GM18498 (cell line): Measurements from ENCODE around the gene CACNA2D3.

ENCODE experiments used
- ATAC-seq: cut with Tn5 transposase; IDR thresholded peaks from one replicate; pipeline ENCODE4 v1.9.1; 2021; ENCODE audit warnings: mild to moderate bottlenecking, moderate library complexity; ENCODE audit not compliant: unreplicated experiment

Gene CACNA2D3

GRCh38 chr3:54517424-54517823 lies 395.1 kb downstream of the CACNA2D3 start:
- no peak for ATAC-seq

- ATAC-seq, result no peak
Measured at GRCh38 chr3:54518011-54518675, 395.8 kb downstream of the CACNA2D3 start.

GRCh38 chr3:54519493-54519892 lies 397.1 kb downstream of the CACNA2D3 start:
- no peak for ATAC-seq

DNA sequence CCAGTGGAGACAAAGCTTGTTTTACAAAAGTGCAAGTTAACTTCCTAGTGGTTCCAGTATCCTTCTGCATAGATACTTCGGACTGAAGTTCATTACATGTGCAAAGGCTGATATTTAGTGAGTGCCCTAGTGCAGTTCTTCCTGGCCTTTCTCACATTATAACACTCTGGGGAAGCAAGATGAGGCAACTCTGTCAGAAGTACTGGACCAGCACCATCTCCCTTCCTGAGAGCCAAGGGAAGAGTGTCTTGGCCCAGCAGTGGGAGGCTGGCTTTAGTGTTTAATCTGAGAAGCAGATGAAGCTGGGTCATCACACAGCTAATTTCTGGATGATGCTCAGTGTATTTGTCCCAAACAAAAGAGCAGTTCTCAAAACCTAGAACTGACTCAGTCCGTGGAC lies 397.7 kb downstream of the CACNA2D3 start:
- no peak for ATAC-seq

DNA sequence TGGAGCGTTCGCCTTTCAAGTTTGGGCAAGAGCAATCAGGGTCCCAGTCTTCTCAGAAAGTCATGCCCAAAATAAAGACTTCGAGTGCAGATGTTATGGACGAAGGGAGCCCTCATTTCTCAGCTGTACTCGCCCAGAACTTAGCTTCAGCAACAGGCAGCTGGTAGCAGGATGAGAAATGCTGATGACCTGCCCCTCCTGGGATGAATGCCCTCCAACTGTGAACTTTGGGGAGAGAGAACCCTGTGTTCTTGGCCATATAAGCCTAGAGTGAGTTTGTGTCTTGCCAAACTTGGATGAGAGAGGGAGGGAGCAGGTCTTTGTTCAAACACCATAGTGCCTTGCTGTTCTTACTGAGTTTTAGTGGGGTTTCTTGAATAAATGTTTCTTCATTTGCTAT lies 405.2 kb downstream of the CACNA2D3 start:
- ATAC-seq, result no peak

DNA sequence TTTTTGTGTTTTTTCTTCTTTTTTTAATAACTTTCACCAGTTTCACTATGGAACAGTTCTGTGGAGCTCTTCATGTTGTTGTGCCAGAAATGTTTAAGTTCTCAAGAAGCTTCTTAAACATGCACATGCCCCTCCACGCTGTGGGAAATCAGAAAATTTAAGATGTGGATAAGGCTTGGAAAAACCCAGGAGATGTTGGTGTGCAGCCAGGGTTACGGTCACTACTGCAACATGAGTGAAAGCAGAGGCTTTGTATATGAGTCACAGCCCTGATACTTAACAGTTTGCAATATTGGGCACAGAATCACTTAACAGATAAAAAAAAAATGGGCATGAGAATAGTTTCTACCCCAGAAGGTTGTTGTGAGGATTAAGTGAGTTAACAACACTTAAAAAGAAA lies 405.6 kb downstream of the CACNA2D3 start:
- no peak for ATAC-seq

DNA sequence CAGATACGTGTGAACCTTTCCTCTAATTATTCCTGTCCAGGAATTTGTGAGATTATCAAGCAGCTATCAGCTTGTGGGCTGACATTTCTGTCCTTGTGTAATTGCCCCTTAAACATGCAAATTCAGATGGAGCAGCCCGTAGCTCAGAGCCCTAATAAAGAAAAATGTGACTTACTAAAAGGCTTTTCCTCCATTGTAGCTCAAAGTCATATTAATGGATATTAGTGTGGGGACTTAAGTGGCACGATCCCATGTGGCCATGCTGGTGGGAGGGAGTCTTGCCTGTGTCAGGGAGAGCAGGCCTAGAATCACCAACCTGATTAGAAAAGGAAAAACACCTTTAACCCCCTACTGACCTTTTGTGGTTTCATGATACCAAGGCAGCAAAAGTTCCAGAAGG lies 406.3 kb downstream of the CACNA2D3 start:
- no peak for ATAC-seq

GRCh38 chr3:54530091-54530490 lies 407.7 kb downstream of the CACNA2D3 start:
- ATAC-seq, result no peak

GRCh38 chr3:54530944-54531343 lies 408.6 kb downstream of the CACNA2D3 start:
- no peak for ATAC-seq

DNA sequence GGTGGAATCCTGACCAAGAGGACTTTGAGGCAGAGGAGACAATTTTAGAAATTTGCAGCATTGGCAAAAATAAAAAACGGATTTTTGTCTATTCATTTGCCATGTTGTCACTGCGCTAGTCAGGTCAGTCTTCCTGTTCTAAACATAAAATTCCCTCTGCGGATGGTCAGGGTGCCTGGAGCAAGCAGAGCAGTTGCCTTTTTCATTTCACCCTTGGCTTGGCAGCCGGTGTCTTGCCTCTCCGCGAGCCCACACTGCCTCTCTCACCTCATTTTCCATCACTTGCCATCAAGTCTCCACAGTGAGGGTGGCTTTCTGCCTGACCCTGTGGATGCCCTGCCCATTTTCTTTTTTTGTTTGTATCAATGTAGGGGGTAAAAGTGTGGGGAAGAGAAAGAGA lies 409.4 kb downstream of the CACNA2D3 start:
- ATAC-seq, result no peak

DNA sequence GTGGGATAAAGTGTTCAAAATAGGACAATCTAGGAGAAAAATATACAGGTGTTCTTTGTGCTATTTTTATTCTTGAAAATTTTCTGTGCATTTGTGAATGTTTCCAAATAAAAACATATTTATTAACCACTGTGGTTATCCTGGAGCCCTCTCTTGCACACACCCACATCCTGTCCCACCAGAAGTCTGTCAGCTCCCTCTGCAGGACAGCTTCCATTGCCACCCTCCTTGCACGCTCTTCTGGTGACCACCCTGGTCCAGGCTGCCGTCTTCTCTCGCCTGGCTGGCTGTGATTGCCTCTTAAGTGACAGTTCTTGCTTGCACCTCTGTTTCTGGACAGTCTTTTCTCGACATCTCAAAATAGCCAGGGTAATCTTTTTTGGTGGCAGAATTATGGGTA lies 411.5 kb downstream of the CACNA2D3 start:
- no peak for ATAC-seq

GRCh38 chr3:54535619-54536018 lies 413.3 kb downstream of the CACNA2D3 start:
- no peak for ATAC-seq

DNA sequence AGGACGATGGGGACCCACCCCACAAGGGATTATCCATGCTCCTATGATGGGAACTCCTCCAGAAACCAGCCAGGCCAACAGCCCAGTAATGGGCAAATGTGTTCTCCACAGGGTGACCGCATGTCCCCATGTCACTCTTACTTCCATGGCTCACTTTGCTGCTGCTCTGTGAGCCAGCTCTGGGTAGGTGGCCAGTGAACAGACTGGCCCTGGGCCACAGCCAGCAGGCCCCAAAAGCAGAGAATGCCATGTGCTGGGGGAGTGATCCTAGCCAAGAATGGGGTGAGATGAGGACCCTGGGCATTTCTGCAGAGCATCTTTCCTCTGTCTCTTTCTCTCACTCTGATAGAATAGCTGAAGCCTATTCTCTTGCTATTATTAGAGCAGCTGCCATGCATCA lies 414.1 kb downstream of the CACNA2D3 start:
- ATAC-seq, result no peak

- ATAC-seq, result no peak
Measured at GRCh38 chr3:54537506-54537905, 415.2 kb downstream of the CACNA2D3 start.

DNA sequence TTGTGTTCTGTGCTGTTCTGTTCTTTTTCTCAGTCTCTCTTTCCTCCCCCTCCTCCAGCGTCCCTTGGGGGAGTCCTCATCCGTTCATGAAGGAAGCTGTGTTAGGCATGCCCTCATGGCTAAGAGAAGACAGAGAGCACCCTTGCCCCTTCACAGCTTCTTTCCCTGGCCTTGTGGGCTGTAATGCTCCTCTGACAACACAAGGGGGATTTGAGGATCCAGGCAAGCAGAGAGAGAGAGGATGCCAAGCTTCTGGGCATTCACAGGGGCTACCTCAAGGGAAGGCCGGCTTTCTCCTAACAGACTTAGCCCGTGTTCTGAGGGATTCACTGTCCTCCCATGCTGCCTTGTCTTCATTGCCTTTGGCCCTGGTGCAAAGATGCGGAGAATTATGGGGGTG lies 416.0 kb downstream of the CACNA2D3 start:
- ATAC-seq, result no peak

DNA sequence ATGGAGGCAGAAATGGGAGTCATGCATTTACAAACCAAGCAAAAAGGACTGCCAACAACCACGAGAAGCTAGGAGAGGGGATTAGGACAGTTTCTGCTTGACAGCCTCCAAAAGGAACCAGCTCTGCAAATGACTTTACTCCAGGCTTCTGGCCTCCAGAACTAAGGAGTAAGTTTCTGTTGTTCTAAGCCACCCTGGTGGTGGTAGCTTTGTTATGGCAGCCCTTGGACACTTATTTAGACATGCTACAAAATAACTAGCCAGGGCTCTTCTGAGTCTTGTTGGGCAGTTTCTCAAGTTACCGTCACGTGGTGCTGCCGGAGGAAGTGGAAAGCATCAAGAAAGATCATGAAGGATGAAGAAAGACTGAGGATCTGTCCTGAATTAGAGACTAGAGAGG lies 419.0 kb downstream of the CACNA2D3 start:
- ATAC-seq, result no peak

- no peak for ATAC-seq
Measured at GRCh38 chr3:54543446-54543845, 421.1 kb downstream of the CACNA2D3 start.

DNA sequence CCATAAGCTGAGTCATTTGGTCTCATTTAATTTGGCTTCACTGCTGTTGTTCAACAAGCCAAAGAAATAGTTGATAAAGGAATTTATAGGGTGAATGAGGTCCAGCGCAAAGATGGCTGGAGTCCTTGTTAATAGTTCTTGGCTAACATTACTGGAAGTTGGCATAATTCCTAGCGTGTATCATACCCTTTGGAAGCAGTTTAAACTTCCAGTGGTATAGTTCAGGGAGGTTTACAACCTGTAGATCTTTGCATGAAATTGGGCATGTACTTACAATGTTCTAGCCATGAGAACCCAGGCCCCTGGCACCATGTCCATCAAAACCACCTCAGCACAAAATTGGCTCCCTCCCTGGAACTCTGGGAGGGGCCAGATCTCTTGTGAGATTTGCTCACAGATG lies 424.7 kb downstream of the CACNA2D3 start:
- no peak for ATAC-seq

GRCh38 chr3:54547846-54548245 lies 425.5 kb downstream of the CACNA2D3 start:
- ATAC-seq, result no peak

GRCh38 chr3:54549607-54550220 lies 427.4 kb downstream of the CACNA2D3 start:
- ATAC-seq, result no peak

- no peak for ATAC-seq
Measured at GRCh38 chr3:54550221-54550977, 428.0 kb downstream of the CACNA2D3 start.

DNA sequence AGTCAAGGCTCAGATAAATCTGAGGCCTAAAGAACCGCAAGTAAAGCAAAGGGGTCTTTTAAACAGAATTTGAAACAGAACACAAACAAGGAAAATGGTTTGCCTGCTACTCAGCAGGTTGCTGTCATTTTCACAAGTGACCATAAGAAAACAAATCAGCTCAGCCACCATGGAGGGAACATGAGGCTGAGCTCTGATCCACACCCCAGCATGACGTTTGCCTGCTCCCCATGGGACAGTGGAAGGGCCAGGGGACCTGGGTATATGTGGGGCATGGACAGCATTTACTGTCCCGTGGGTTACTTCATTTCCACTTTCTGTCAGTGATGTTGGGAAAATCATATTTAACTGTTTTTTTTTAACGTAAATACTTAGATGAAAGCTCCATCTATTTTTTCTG lies 434.3 kb downstream of the CACNA2D3 start:
- ATAC-seq, result no peak
